CD4-positive, alpha-beta T cell treated with Interleukin-2 at 100 ng/mL for 4 hours (primary cell): ENCODE data around the gene CCDC136.
A peak's percentile ranks its signal among the peaks of the same experiment; 100 is the strongest.

Experiments
- DNase-seq: peaks from one replicate; pipeline ENCODE4 v3.0.0-alpha.2; 2020; ENCODE audit warnings: low spot score

Gene CCDC136

DNA sequence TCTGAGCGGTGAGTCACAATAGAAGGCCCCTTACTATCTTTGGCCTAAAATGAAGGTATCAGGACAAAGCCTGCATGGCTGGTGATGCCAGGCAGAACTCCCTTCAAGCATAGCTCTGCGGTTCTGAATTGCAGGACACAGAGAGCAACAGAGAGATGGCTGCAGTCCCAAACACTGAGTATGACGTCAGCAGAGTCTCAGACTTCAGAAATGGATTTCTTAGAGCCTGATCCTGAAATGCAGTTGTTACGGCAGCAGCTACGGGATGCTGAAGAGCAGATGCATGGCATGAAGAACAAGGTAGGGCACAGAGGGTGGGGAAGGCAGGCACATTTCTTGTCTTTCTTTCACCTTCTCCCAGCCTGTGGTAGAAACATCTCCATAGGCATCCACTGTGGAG is 13.5 kb downstream of the CCDC136 start:
- DNase-seq: no peak

DNA sequence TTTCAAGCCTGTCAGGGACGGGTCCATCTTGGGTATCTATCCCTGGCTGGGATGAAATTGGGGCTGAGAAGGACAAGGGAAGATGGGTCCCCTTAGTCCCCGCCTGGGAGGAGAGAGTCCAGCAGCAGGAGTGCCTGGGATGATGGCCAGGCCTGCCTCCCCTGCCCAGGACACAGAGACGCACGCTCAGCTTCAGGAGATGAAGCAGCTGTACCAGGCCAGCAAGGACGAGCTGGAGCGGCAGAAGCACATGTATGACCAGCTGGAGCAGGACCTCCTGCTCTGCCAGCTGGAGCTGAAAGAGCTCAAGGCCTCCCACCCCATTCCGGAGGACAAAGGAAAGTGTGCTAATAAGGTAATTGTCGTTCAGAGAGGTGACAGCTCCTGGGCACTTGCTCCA is 15.4 kb downstream of the CCDC136 start:
- DNase-seq: no peak

DNA sequence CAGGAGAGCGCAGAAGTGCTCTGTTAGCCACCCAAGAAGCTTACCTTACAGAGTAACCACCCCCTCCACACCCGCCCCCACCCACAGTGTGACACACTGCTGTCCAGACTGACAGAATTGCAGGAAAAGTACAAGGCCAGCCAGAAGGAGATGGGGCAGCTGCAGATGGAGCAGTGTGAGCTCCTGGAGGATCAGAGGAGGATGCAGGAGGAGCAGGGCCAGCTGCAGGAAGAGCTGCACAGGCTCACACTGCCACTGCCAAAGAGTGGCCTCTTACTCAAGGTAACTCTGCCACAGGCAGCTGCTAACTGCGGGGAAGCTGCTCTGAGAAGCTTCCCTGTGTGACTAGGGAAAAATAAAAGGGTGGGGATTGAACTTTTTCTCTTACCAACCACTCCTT is 17.6 kb downstream of the CCDC136 start:
- DNase-seq: no peak

DNA sequence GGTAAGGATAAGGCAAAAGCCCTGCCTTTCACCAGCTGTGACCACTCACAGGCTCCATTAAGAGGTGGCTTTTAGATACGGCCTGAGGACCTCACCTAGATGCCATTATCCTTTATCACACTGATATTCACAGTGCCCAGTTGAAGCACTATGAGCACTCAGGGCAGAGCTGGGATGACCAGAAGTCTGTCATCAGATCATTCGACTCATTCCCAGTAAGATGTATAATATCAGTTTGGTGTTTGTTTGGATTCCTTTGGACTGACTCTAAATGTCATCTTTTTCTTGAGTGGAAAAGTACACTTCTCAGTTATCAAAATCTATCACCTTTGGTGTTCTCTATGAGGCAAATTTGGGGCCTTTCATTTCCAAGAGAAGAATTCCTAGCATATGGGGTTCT is 18.7 kb downstream of the CCDC136 start:
- no peak for DNase-seq

DNA sequence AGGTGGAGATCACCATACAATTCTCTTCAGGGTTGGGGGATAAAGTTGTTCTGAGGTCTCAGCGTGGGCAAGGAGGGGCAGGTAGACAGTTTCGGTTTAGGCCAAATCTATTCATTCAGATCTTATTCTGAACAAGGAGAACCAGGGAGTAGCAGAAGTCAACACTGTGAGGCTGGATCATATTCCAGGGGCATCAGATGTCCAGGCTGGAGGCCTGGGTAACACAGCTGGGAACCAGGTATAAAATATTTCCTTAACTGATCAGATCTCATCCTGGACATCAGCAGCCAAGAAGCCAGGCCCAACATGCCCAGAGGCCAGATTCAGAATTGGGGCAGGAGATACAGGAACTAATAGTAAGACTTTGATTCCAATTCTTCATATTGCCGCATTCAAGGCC is 19.2 kb downstream of the CCDC136 start:
- no peak for DNase-seq

DNA sequence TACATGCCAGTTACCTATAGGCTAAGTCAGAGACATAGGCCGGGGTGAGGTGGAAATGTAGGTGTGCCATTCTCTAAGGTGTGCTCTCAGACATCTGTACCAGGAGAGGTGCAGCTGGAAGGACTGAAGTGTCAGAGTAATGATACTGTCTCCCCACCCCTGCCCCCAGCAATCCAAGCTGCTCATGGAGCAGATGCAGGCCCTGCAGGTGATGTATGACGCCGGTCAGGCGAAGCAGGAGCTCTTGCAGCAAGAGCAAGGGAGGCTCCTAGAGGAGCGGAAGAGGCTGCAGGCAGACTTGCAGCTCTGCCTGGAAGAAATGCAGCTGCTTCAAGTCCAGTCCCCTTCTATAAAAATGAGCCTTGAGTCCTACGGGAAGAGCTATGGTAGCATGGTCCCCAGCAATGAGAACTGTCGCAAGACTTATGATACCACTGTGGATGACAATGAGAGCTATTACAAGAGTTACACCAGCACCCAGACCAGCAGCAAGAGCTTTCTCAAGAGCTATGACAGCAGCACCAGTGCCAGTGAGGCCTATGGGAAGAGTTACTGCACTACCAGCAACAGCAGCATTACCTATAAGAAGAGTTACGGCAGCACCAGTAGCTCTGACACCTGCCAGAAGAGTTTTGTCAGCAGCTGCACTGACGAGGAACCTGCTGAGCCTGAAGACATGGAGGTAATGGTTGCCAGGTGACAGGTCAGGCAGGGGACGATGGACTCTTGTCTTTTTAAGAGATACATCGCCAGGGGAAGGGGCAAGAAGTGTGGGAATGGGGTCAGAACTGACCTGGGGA is 20.1 kb downstream of the CCDC136 start:
- DNase-seq: no peak

DNA sequence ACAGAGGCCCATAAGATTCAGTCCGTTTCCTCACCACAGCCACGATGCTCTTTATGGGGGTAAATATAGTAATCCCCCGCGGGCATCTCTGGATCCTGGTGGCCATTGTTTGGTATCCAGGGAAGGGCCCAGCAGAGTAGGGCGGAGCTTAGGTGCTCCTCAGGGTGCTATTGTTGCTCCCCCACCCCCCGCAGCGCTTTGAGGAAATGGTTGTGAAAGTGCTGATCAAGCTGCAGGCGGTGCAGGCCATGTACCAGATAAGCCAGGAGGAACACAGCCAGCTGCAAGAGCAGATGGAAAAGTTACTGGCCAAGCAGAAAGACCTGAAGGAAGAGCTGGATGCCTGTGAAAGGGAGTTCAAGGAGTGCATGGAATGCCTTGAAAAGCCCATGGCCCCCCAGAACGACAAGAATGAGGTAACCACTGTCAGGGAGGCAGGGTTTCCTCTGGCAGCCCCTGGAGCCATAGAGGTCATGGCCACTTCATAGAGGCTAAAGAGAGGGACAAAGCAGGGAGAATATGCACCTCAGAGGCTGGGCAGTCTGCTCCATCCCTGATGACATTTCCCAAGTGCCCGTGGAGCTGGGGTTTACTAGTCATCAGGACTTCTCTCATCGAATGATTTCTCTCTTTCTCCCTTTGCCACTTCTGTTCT is 20.9 kb downstream of the CCDC136 start:
- no peak for DNase-seq

DNA sequence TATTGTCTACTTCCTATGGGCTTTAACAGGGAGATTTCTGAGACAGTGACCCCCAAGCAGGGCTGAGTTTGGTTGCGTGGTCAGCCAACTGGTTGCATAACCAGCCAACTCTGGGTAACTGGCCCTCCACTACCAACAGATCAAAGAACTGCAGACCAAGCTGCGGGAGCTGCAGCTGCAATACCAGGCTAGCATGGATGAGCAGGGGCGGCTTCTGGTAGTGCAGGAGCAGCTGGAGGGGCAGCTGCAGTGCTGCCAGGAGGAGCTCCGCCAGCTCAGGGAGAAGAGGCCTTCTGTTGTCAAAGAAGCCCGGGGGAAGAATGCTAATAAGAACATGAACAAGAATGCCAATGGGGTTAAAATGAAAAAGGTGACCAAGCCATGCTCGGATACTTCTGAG is 22.7 kb downstream of the CCDC136 start:
- DNase-seq: no peak

DNA sequence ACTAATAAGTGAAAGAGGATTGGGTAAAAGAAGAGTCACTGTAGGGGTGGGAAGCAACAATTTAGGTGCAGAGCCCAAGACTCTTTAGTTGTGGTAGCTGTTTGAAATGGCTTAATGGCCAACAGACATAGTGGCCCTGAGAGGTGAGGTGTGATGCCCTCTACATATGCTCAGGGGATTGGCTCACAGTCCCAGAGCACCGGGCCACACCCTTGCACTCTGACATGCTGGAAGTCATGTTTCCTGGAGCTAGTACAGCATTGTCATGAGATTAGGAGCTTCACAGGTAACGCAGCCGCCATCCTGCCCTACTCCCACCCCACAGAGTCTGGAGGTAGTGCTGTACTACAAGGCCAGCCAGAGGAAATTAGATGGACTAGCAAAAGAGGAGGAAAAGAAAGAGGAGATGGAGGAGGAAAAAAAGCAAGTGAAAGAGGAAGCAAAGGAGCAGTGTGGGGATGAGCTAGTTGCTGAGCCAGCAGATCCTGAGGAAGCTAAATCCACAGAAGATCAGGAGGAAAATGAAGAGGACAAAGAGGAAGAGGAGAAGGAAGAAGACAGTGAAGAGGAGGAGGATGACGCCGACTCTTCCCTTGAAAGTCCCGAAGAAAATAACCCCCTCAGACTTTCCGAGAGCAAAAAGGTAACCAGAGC is 23.6 kb downstream of the CCDC136 start:
- DNase-seq: no peak

DNA sequence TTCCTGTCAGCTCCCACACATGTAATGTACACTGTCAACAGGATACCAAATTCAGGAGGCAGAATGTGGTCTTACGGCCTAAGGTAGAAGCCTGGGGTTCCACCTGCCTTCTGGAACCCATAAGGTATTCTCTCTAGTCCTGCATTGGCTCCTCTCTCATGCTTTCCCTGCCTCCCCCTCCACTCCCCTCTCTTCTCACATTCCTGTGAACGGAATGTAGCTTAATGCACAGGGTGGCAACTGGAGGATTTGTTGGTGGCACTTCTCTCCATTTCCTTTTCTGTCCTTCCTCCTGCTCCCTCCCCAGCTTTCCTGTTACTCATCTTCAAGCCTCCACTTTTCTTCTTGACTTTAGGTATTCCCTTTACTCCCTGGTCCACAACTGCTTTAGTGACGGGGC is 26.9 kb downstream of the CCDC136 start:
- DNase-seq: no peak

DNA sequence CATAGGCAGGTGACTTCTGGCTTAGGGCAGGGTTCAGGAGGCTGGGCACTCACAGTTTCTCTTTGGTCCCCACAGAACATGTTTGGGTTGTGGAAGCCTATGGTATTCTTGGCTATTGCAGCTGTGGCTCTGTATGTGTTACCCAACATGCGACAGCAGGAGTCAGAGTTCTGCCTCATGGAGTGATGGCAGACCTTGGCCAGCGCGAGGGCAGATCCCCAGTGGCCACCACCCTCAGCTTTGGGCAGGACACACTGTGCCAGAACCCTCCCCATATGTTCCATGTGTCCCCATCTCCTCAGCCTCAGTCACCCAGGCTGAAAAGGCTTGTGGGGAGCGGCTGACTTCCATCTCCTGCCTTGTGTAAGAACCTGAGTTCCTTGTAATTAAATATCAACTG is 30.0 kb downstream of the CCDC136 start:
- no peak for DNase-seq

DNA sequence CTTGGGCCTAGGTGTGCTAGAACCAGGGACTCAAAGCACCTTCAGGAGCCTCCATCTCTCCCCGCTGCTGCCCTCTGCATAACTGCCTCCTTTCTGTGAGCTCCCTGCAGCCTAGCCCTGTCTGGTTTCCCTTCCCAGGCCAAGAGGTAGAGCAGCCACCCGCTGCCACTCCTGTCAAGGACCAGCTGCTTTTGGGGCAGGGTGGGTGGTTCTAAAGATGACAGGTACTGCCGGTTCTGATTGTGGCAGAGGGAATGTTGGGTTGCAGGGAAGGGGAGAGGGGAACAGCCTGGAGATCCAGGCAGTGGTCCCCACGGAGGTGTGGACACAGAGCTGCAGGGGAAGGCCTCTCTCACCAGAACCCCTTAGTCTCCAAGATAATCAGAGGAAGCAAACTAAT is 34.7 kb downstream of the CCDC136 start:
- no peak for DNase-seq

DNA sequence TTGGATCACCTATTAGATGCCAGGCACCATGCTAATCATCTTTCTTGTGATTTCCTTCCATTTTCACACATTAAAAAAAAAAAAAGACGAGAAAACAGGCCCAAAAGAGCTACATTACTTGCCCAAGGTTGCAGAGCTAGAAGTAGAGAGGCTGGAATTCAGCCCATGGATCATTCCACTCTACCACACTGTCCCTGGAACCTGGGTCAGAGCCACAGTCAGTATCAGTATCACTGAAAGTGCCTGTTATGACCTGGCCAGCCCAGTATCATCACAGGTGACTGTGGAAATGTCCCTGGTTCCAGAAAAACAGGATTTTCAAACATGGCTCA is 35.1 kb downstream of the CCDC136 start:
- no peak for DNase-seq

DNA sequence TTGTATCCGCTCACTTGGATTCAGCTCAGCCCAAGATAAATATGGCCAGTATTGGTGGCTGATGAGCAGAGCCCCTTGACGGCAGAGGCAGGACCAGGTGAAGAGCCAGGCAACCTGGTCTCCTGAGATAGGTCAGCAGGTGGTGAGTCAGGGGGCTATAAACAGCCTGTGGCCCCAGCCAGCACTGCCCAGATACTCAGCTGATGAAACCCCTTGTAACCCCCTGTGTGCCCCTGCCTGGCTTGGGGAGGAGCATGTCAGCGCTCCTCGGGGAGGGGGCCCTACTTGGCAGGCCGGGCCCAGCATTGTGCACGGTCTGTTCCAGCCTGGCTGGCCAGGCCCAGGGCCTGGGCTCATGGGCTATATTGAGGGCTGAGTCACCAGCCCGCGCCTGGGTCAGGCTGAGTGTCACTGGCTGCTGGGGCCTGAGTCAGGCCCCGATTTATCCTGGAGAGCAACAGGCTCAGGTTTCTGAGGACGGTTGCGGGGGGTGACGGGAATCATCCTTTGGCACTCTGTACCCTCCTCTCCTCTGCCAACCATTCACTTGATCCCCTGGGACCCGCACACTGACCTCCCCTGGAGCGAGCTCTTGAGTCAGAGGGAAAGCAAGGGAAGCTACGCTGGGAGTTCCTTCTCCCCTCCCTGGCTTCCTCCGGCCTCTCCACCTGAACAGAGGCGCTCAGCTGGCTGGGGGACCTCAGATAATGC is 35.6 kb downstream of the CCDC136 start:
- DNase-seq: no peak

DNA sequence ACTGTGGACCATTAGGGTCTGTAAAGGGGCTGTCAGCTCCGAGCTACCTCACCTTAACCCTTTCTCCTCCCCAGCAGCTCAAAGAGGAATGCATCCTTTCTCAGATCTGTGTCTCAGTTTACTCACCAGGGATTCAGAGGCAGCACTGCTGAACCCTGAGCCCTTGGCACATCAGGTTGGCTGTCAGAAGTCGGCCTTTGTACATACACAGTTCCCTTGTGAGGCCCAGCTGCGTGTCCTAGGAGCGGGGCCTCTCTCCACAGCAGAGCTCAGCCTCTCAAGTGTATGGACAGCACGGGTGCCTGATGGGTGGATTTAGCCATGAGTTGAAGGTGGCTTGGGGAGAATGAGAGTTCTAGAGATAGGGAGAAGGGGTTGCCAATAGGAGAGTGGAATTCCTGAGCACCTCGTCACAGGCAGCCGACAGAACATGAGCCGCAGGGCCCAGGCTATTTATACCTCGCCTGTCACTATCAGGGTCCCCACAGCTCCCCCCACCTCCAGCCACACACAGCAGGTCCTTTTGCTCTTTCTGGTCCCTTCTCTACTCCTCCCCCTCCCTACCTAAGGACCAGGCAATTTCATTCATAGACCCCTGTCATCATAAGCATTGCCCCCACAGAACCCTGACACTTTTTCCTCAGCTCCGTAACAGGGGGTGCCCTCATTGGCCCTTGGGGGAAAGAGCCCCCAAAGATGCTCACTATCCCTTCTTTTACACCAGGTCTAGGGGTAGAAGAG is 36.4 kb downstream of the CCDC136 start:
- DNase-seq: no peak

DNA sequence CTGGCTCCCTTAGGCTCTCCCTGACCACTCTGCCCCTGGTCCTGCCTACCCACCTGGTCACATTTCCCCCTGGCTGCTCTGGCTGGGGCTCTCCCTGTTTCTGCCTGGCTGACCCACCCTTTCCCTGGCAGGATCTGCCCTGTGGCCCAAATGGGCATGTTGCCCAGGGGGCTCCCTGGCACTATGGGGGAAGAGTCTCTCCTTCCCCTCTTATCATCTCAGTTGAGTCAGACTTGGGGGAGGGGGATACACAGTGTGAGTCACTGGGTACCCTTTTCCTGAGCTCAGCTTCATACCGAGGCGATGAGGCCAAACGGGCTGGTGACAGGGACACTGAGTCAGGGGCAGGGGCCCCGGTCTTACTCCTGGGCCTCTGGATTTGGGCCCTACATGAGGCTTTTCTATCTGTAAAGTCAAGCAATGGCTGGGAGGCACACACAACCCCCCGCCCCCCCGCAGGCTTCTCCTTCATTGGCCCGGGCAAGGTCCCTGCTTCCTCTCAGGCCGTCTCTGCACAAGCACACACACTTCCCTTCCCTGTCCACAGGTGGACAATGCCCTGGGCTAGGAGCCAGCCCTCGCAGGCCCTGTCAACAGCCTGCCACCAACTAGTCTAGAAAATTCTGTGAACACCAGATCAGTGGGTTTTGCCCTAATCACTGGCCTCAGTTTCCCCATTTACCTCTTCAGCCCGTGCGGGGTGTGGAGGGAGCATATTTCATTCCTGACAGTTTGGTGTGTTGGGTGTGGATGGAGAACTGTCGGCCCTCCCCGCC is 37.8 kb downstream of the CCDC136 start:
- no peak for DNase-seq

DNA sequence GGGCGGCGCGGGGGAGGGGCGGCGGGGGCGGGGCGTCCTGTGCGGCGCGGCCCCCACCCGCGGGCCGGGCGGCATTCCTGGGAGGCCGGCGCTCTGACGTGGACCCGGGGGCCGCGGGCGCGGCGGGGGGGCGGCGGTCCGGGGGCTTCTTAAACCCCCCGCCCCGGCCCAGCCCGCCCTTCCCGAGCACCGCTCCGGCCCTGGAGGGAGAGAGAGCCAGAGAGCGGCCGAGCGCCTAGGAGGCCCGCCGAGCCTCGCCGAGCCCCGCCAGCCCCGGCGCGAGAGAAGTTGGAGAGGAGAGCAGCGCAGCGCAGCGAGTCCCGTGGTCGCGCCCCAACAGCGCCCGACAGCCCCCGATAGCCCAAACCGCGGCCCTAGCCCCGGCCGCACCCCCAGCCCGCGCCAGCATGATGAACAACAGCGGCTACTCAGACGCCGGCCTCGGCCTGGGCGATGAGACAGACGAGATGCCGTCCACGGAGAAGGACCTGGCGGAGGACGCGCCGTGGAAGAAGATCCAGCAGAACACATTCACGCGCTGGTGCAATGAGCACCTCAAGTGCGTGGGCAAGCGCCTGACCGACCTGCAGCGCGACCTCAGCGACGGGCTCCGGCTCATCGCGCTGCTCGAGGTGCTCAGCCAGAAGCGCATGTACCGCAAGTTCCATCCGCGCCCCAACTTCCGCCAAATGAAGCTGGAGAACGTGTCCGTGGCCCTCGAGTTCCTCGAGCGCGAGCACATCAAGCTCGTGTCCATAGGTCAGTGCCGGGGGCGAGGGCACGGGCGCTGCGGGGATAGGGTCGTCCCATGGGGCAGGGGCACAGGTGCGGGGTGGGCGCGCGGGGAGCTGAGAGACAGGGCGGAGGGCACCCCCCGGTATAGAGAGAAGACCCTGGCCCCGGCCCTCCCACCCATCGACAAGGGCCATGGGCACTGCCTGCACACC is 38.7 kb downstream of the CCDC136 start, which contains the start of gene FLNC:
Gene FLNC (plus strand): TSS at position 176 of the 947 bp plus-strand sequence. CDS start 232 bp downstream, at position 408.
- DNase-seq: peak; percentile 13

DNA sequence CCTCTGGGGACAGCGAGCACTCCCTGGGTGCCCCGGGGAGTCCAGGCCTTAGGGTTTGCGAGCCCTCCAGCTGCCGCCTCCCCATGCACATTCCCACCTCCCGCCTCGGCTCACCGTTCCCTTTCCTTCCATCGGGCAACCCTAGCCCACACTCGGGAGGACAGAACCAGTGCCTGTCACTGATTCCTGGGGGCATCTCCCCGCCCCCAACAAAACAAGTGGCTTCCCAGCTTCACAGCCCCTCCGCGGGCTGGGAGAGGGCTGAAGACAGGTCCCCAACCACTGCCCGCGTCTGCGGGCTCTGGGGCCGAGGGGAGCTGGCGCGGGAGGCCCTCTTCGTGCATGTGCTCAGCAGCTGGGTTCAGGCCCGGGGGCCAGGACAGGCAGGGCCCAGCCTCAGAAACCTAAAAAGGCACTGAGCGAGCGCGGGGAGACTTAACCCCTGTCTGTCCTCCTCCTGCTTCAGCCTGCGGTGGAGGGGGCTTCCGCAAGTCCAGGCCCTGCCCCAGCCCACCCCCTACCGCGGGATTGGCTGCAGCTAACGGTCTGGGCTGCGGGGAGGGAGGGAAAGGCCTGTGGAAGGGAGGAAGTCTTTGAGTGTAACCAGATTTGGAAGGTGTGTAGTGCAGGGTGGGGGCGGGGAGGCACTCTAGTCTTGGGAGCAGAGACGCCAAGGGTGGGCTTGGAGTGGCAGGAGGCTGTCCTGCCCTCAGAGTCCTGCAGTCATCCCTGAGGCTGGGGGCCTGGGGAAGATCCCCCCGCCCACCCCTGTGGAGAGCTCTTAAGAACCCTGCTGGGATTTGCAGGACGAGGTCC is 39.6 kb downstream of the CCDC136 start:
- DNase-seq: no peak
